Mucosa of descending colon (tissue), 3 donors: Measurements from ENCODE around the gene METTL8. TPM values are rescaled to one million over a fixed set of nuclear protein-coding genes. Genes with fewer than 3 reads are reported as not detected.

Experiments used
- ATAC-seq: fragments of 200-7000 bp; cut with Tn5 transposase; one replicate; pipeline ENCODE4 v1.9.1; 2020; ENCODE audit warnings: mild to moderate bottlenecking, moderate library complexity
- DNase-seq, 3 donors: peaks; one replicate each; pipeline ENCODE4 v3.0.0-alpha.2; 2020
- H3K36me3 ChIP-seq: fragments of 200-600 bp; one replicate; pipeline ENCODE4 v1.8.0; 2021; ENCODE audit warnings: low read depth, mild to moderate bottlenecking
- H3K4me1 ChIP-seq: fragments of 200-600 bp; one replicate; pipeline ENCODE4 v1.8.0; 2021; ENCODE audit warnings: low read depth, mild to moderate bottlenecking
- H3K4me3 ChIP-seq: fragments of 200-600 bp; one replicate; pipeline ENCODE4 v1.8.0; 2021; ENCODE audit warnings: mild to moderate bottlenecking
- H3K9me3 ChIP-seq: fragments of 200-600 bp; one replicate; pipeline ENCODE4 v1.8.0; 2021; ENCODE audit warnings: mild to moderate bottlenecking
- intact Hi-C, 2 donors: fragments of 100-400 bp; cut with DNase I in 1 of 2; cut with micrococcal nuclease in 1 of 2; formaldehyde crosslinking; loops; one replicate each; pipeline versions ENCODE4 v1.11.0 to v1.11.1; 2022; cut with DNase I, micrococcal nuclease
- total RNA-seq, 3 donors: library from RNA; stranded (reverse); fragmentation: NEBNext Ultra II Directional in 2 of 3; extraction: Animal tissue kit (Norgen Biotek cat#: 25700) in 2 of 3; gene quantifications; one replicate each; pipeline versions ENCODE4 v1.2.1 to v1.2.4, GENCODE V29; 2021 to 2023
- TF ChIP-seq, protein P1 (sequence below): fragments of 200-600 bp; IDR thresholded peaks from one replicate; pipeline ENCODE4 v1.8.0; 2022; ENCODE audit warnings: antibody characterized with exemption, mild to moderate bottlenecking
- donor health status: DM: no; HTN: no; CAD: no; lungs with moderate emphysema.
- donor health status: DM: no; HTN: no; CAD: no.
- donor health status: DM: no; HTN: yes; CAD: no.

The METTL8 gene
- total RNA-seq, 3 donors from 2014 or later, result 15.9 to 44.9 (median 20.7) TPM

DNA sequence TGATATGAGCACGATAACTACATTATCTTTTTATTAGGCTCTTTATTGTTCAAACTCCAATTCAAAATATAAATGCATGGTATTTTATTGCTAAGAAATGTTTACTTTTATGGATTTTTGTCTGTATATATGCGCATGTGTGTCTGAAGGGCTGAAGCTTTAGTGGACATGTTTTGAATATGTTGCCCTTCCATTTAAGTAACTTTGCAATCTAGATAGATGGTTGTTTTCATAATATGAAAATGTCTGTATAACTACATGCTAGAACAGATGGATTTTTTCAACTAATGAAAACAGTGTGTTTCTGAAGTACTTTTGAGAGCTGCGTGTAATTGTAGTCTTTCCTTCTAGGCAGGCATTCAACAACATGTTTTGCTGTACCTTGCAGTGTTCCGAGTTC, 19.0 kb upstream of the METTL8 start:
- no peaks in the 10 kb centered on the region for H3K4me1 ChIP-seq
- H3K36me3 ChIP-seq, result no peaks in the 10 kb centered on the region
- no peak for DNase-seq
- intact Hi-C loops, result no loop called here
- TF ChIP-seq, protein P1, sequence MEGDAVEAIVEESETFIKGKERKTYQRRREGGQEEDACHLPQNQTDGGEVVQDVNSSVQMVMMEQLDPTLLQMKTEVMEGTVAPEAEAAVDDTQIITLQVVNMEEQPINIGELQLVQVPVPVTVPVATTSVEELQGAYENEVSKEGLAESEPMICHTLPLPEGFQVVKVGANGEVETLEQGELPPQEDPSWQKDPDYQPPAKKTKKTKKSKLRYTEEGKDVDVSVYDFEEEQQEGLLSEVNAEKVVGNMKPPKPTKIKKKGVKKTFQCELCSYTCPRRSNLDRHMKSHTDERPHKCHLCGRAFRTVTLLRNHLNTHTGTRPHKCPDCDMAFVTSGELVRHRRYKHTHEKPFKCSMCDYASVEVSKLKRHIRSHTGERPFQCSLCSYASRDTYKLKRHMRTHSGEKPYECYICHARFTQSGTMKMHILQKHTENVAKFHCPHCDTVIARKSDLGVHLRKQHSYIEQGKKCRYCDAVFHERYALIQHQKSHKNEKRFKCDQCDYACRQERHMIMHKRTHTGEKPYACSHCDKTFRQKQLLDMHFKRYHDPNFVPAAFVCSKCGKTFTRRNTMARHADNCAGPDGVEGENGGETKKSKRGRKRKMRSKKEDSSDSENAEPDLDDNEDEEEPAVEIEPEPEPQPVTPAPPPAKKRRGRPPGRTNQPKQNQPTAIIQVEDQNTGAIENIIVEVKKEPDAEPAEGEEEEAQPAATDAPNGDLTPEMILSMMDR, result no peak
- H3K4me3 ChIP-seq, result no peak overlapping the region
- ATAC-seq, result no peak
- peaks cover 6% of the 10 kb centered on the region for H3K9me3 ChIP-seq

DNA sequence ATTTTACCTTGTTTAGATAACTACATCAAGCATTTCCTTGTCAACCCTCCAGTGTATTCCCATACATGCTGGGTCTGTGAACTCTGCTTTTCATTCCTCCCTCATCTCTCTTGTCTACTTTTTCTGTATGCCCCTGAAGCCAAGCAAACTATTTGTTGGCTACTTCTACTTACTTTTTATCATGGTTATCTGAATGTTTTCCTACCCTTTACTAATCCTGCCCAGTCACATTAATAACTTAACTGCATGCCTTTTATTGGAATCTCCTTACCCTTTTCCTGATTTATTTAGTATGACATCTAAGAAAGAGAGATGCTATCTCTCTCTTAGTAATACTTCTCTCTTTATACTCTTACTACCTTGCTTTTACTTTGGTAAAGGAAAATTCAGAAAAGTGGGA, 17.3 kb upstream of the METTL8 start:
- intact Hi-C loops, result no loop called here
- TF ChIP-seq, protein P1, result no peak
- no peak for DNase-seq
- no peak for ATAC-seq
- H3K36me3 ChIP-seq, result no peaks in the 10 kb centered on the region
- no peak overlapping the region for H3K4me3 ChIP-seq
- peaks cover 2% of the 10 kb centered on the region for H3K9me3 ChIP-seq
- H3K4me1 ChIP-seq, result no peaks in the 10 kb centered on the region

DNA sequence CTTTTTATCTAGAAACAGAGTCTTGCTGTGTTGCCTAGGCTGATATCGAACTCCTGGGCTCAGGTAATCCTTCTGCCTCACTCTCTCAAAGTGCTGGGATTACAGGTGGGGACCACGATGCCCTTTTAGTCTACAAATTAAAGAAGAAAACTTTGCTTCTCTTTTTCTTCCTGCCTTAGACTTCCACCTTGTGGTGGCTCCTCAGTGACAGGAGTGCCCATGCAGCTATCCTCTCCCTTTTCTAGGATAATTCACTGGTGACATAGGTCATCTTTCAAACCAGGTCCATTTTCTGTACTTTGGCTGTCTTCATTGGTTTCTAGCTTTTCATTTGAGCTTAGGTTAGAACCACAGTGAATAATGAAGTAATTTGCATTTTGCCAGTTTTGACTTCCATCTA, 13.9 kb upstream of the METTL8 start:
- H3K4me3 ChIP-seq, result no peak overlapping the region
- H3K9me3 ChIP-seq, result no peaks in the 10 kb centered on the region
- TF ChIP-seq, protein P1, result no peak
- ATAC-seq (no peak), DNase-seq (no peak)
- H3K4me1 ChIP-seq, result no peaks in the 10 kb centered on the region
- no peaks in the 10 kb centered on the region for H3K36me3 ChIP-seq
- intact Hi-C loops, result no loop called here

DNA sequence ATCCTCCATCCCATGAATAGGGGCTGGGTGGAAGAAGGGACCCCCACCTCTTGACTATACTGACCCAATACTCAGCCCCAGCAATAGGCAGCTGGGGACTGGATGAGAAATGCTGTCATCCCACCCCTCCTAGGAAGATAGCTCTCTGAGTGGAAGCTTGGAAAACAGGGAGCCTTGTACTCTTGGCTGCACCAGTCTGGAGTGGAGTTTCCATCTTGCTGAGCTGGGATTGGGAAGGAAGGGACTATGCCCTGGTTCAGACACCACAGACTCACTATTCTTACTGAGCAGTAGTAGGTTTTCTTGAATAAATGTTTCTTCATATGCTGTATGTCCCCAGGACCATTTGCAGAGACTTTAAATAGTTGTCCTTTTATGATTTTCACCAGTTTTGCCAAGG, 7.7 kb upstream of the METTL8 start:
- TF ChIP-seq, protein P1, result no peak
- intact Hi-C loops, result no loop called here
- Histone ChIP-seq H3K4me1 (no peaks in the 10 kb centered on the region), H3K9me3 (no peaks in the 10 kb centered on the region), H3K36me3 (no peaks in the 10 kb centered on the region), H3K4me3 (no peak overlapping the region)
- DNase-seq (no peak), ATAC-seq (no peak)

DNA sequence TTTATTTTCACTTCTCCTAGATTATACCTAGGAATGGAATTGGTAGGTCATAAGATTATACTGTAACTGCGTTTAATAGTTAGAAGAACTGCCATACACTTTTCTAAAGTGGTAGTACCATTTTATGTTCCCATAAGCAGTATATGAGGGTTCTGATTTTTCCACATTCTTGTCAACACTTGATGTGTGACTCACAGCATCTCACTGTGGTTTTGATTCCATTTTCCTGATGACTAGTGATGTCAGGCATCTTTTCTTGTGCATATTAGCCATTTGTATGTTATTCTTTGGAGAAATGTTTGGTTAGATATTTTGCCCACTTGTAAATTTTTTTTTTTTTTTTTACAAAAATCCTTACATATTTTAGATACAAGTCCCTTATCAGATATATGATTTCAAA, 2.5 kb upstream of the METTL8 start:
- H3K4me3 ChIP-seq, result no peak overlapping the region
- ATAC-seq, result no peak
- H3K4me1 ChIP-seq, result peaks cover 15% of the 10 kb centered on the region
- H3K9me3 ChIP-seq, result no peaks in the 10 kb centered on the region
- TF ChIP-seq, protein P1, result no peak
- DNase-seq, result no peak
- intact Hi-C loops, result loop anchor here in 1 of 2 donors (10.0 kb wide), 1 partner anchor 272 kb away; the partner anchor contains the start of gene TLK1
- no peaks in the 10 kb centered on the region for H3K36me3 ChIP-seq
